Left renal pelvis (tissue), 4 donors: Measurements from ENCODE around the gene COL28A1. TPM values are rescaled to one million over a fixed set of nuclear protein-coding genes. Genes with fewer than 3 reads are reported as not detected.
"Not testable (repeated sequence)": the region's sequence is repeated elsewhere in the genome, so short reads cannot be mapped to it uniquely, and the experiment has no call there.

Experiments used
- DNase-seq, 4 donors: peaks; one replicate each; pipeline ENCODE4 v3.0.0-alpha.2; 2013; ENCODE audit warnings: low read depth in 4 of 4, low spot score in 3 of 4
- polyA plus RNA-seq, 4 donors: library from polyadenylated mRNA; unstranded; fragments of 120-200 nt; gene quantifications; one replicate each; pipeline ENCODE4 v1.2.1, GENCODE V29; 2013; ENCODE audit not compliant: insufficient read length in 4 of 4

The COL28A1 gene
- polyA plus RNA-seq, 4 donors: 10.9 to 68.9 (median 14.0) TPM

- DNase-seq: no peak
Observed at GRCh38 chr7:7478569-7478968, 57.1 kb downstream of the COL28A1 start.

DNA sequence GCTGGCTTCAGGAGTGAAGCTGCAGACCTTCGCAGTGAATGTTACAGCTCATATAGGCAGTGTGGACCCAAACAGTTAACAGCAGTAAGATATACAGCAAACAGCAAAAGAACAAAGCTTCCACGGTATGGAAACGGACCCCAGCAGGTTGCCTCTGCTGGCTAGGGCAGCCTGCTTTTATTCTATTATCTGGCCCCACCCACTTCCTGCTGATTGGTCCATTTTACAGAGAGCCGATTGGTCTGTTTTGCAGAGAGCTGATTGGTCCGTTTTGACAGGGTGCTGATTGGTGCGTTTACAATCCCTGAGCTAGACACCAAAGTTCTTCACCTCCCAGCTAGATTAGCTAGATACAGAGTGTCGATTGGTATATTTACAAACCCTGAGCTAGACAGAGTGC, 58.0 kb downstream of the COL28A1 start:
- not testable (repeated sequence) for DNase-seq

GRCh38 chr7:7476381-7476780, 59.3 kb downstream of the COL28A1 start:
- DNase-seq: no peak

GRCh38 chr7:7475601-7476000, 60.1 kb downstream of the COL28A1 start:
- DNase-seq: no peak

DNA sequence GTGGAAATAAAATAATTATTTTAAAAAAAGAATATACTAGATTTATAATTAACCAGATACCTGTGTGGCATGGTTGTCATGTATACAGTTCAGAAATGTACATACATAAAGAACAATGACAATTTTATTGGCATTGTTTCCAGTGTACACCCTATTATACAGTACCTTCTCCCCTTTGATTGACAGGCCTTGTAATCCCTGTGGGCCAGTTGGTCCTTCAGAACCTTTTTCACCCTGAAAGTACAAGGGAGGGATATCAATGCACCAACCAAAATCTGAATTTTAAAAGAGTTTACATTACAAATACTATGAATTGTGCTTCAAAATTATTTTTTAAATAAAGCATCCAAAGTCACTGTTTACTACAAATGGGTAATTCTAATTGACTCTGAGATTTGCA, 61.2 kb downstream of the COL28A1 start:
- DNase-seq: no peak

GRCh38 chr7:7464991-7465765, 70.5 kb downstream of the COL28A1 start:
- DNase-seq: not testable (repeated sequence)

- DNase-seq: no peak
Observed at GRCh38 chr7:7454000-7454399, 81.7 kb downstream of the COL28A1 start.

DNA sequence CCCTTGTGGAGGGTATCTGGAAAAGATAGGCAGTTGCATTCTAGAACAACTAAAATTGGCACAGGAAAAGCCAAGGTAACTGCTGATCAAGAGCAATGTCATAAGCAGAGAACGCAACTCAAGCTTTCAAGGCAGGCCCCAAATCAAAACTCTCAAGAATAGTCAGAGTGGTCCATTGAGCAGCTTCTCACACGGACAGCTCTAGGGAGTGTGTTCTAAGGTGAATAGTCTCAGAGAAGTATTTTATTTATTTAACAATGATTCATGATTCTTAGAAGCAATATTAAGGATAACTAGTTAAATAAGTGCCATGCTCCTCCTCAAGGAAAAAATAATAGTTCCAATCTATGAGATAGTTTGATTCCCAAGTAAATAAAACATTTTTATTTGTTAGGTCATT, 83.0 kb downstream of the COL28A1 start:
- no peak for DNase-seq

GRCh38 chr7:7452119-7452518, 83.6 kb downstream of the COL28A1 start:
- DNase-seq: no peak

DNA sequence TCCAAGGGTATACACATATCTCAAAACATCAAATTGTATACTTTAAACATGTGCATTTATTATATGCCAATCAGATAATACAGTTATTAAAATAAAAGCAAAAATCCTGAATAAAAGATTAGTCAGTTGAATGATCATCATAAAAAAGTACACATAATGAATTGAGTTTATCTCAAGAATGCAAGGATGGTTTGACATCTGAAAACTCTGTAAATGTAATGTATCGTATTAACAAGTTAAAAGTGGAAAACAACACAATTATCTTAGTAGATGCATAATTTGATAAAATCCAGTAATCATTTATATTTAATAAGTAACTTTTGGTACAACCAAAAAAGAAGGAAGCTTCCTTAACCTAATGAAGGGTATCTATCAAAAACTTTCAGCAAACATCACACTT, 86.6 kb downstream of the COL28A1 start:
- no peak for DNase-seq

- DNase-seq: no peak
Observed at GRCh38 chr7:7446616-7447015, 89.1 kb downstream of the COL28A1 start.

DNA sequence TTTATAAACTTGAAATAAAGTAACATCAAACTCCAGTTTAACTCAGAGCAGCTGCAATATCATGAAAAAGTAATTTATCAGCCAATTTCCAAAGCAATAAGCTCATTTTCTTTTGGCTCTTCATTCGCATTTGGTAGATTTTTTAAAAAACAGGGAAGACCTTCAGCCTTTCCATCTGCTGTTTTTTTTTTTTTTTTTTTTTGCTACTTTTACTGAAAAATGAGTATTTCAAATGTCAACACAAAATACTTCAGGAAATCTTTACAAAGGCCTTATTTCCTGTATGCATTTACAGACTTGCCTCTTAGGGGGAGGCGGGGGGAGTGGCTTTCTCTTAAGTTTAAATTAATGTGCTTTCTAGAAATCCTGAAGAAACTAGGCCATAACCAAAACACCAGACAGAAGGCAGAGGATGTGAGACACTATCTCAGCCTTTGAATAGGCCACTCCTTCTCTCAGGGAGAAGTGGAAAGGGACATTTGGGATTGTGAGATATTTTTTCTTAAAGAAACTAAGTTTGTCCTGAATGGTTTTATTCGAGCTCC, 91.8 kb downstream of the COL28A1 start:
- no peak for DNase-seq

DNA sequence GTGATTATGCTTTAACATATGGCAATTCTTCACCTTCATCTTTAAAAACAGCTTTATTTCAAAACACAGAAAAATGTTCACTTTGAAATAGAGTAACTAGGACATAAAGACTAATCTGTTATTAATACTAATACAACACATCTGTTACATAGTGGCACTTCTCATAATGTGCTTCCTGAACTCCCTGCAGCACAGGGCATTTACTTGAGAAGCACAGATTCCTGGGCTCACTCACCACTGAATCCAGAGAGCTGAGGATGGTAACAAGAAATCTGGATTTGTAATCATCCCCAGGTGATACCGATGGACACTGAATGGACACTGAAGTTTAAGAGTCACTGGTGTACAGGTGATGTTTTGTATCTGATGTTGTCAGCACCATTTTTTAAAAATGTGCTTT, 96.1 kb downstream of the COL28A1 start:
- DNase-seq: no peak

GRCh38 chr7:7438851-7439250, 96.8 kb downstream of the COL28A1 start:
- DNase-seq: no peak

- no peak for DNase-seq
Observed at GRCh38 chr7:7435978-7436377, 99.7 kb downstream of the COL28A1 start.

GRCh38 chr7:7434329-7434728, 101.3 kb downstream of the COL28A1 start:
- no peak for DNase-seq

DNA sequence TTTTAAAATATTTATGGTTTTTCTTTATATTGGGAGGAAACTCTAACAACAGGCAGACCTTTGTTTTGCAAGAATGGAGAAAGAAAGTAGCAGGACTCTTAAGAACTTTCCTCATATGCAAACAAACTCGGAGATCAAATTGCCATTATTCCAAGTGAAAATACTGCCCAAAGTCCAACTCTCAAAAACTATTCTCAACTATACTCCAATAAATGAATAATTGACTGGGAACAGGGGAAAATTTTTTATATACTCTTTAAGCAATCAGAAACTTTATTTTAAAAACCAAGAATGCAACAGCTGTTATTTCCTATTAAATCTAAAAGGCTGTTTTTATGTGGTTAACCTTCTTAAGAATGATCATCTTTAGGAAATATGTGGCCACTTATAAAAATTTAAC, 101.9 kb downstream of the COL28A1 start:
- DNase-seq: no peak

GRCh38 chr7:7432979-7433378, 102.7 kb downstream of the COL28A1 start:
- DNase-seq: no peak

DNA sequence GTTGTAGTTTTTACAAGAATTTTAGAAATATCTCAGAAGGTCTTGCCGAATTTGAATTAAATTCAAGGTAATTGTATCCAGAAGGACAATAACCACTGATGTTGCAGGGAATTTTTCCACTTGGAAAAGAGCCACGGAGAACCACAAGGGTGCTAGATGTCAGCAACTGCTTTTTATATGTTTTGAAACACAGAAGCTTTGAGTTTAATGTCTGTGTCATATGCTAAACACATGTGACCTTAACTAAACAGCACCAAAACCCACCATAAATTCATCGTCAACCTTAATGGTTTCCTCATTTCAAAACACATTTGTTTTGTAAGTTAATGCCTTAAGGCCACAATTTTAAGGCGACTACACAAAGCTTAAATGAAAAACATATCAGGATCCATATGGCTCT, 106.9 kb downstream of the COL28A1 start:
- DNase-seq: no peak

- DNase-seq: no peak
Observed at GRCh38 chr7:7427363-7427762, 108.3 kb downstream of the COL28A1 start.

DNA sequence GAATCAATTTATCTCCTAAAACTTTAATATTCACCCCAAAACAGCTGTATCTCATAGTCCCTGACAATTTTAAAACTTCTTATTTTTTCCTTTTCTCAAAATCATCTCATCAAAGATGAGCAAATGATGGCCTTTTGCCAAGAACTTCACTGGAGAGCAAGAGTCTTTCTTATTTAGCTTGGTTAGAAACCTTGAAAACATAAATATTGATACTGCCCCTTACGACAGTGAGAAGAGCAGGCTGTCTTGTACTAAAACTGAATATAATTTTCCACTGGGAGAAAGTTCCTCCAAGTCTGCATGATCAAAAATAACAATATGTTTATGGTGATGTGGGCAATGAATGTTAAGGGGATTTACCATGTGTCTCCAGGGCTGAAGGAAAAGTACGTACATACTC, 109.0 kb downstream of the COL28A1 start:
- DNase-seq: no peak

DNA sequence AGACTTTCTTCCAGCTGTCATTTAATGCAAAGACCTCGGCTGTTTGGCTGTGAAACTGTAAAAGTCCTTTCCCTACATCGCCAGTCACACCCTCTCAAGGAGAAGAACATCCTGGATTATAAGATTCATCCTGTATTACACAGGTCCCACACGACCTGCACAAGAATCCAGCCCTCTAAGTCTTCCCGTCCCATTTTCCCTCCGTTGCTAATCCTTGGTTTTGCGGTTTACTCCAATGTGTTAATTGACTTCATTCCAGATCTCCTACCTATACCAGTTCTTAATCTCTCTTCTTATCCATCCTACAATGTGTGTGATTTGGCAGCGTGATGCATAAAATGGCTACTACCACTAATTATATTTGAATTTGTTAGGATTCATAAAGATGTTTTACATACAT, 110.4 kb downstream of the COL28A1 start:
- no peak for DNase-seq
